ENCODE results near the gene TTLL10. TPM values are rescaled to one million over a fixed set of nuclear protein-coding genes. Genes with fewer than 3 reads are reported as not detected.
A peak's percentile ranks its signal among the peaks of the same experiment; 100 is the strongest.

The TTLL10 gene
- total RNA-seq, 1 donor: not detected

GRCh38 chr1:1199961-1200875, 26.5 kb downstream of the TTLL10 start:
- TF ChIP-seq, protein P1, sequence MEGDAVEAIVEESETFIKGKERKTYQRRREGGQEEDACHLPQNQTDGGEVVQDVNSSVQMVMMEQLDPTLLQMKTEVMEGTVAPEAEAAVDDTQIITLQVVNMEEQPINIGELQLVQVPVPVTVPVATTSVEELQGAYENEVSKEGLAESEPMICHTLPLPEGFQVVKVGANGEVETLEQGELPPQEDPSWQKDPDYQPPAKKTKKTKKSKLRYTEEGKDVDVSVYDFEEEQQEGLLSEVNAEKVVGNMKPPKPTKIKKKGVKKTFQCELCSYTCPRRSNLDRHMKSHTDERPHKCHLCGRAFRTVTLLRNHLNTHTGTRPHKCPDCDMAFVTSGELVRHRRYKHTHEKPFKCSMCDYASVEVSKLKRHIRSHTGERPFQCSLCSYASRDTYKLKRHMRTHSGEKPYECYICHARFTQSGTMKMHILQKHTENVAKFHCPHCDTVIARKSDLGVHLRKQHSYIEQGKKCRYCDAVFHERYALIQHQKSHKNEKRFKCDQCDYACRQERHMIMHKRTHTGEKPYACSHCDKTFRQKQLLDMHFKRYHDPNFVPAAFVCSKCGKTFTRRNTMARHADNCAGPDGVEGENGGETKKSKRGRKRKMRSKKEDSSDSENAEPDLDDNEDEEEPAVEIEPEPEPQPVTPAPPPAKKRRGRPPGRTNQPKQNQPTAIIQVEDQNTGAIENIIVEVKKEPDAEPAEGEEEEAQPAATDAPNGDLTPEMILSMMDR (IDR thresholded peaks at IDR 0.05; ENCODE audit: insufficient read depth, low read depth, low read length): no peak
- H3K4me3 ChIP-seq (ENCODE audit: low read depth, low read length): no peak overlapping the region
- DNase-seq (ENCODE audit: low read depth): no peak

GRCh38 chr1:1200876-1201810, 27.5 kb downstream of the TTLL10 start:
- TF ChIP-seq, protein P1 (IDR thresholded peaks at IDR 0.05; ENCODE audit: insufficient read depth, low read depth, low read length): no peak
- H3K4me3 ChIP-seq (ENCODE audit: low read depth, low read length): peak overlapping the region; percentile 47
- DNase-seq (ENCODE audit: low read depth): peak; percentile 37

DNA sequence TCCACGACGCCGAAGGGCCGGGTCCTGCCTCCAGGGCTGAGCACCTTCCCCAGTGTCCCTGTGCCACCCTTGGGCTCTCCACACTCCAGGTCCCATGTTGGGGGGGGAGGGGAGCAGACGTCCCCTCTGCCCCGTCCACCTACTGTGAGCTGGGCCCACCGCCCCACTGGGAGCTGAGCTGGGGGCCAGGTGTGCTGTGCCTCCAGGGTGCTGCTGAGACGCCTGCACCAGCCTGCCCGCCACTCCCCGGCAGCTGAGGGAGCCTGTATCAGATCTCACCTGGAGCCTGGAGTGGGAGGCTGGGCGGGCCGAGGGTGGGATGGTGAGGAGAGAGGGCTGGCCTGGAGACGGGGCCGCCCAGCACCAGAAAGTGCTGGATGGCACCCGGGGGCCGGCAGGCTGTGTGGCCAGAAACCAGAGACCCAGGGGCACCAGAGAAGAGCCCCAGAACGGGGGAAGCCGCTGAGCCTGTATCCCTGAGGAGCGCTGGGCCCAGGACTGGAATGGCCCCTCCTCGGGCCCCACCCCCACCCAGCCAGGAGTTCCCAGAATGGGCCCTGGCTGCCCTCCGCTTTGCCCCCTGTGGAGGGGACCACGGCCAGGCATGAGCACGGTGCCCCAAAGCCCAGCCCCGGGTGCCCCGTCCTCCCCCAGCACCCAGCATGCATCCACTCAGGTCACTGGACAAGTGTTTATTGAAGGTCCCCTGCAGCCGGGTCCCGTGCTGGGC, 29.3 kb downstream of the TTLL10 start:
- DNase-seq (ENCODE audit: low read depth): no peak

GRCh38 chr1:1203561-1204424, 30.1 kb downstream of the TTLL10 start:
- no peak overlapping the region for H3K4me3 ChIP-seq (ENCODE audit: low read depth, low read length)

More for the DNA sequence above, 29.3 kb downstream of the TTLL10 start:
- TF ChIP-seq, protein P1 (IDR thresholded peaks at IDR 0.05; ENCODE audit: insufficient read depth, low read depth, low read length): no peak
- H3K4me3 ChIP-seq (ENCODE audit: low read depth, low read length): no peak overlapping the region

GRCh38 chr1:1204425-1204920, 30.8 kb downstream of the TTLL10 start:
- no peak for DNase-seq (ENCODE audit: low read depth)
- H3K4me3 ChIP-seq (ENCODE audit: low read depth, low read length): no peak overlapping the region
- TF ChIP-seq, protein P1 (IDR thresholded peaks at IDR 0.05; ENCODE audit: insufficient read depth, low read depth, low read length): no peak

More at GRCh38 chr1:1203561-1204424, 30.1 kb downstream of the TTLL10 start:
- no peak for DNase-seq (ENCODE audit: low read depth)
- TF ChIP-seq, protein P1 (IDR thresholded peaks at IDR 0.05; ENCODE audit: insufficient read depth, low read depth, low read length): no peak

All from fibroblast of villous mesenchyme (primary cell).